Omental fat pad (tissue), 4 donors: Measurements from ENCODE around the gene COQ7. TPM values are rescaled to one million over a fixed set of nuclear protein-coding genes. Genes with fewer than 3 reads are reported as not detected.

Source experiments
- ATAC-seq: fragments of 150-250 bp; one replicate; pipeline ENCODE4 v1.9.1; 2016; ENCODE audit warnings: mild to moderate bottlenecking, moderate library complexity; ENCODE audit not compliant: low FRiP score
- DNase-seq: peaks from one replicate; pipeline ENCODE4 v3.0.0-alpha.2; 2019; ENCODE audit warnings: low spot score
- CTCF ChIP-seq, 3 donors: fragments of 450-650 bp; IDR thresholded peaks; one replicate each; pipeline ENCODE4 v1.5.1; 2016 to 2017; ENCODE audit warnings: antibody characterized with exemption in 3 of 3, mild to moderate bottlenecking in 3 of 3, moderate library complexity in 2 of 3
- total RNA-seq, 4 donors: library from RNA; depleted of rRNA; stranded (reverse); fragments of >200 nt; gene quantifications; one replicate each; pipeline ENCODE4 v1.1.0, GENCODE V29; 2016

COQ7 gene
- total RNA-seq, 4 donors from 2014 or later = 11.0 to 17.4 (median 11.9) TPM

- ATAC-seq (no peak), DNase-seq (no peak)
- no peak for TF ChIP-seq CTCF (IDR thresholded peaks at IDR 0.05)
Measured at GRCh38 chr16:19127674-19128131, 60.3 kb downstream of the COQ7 start.

DNA sequence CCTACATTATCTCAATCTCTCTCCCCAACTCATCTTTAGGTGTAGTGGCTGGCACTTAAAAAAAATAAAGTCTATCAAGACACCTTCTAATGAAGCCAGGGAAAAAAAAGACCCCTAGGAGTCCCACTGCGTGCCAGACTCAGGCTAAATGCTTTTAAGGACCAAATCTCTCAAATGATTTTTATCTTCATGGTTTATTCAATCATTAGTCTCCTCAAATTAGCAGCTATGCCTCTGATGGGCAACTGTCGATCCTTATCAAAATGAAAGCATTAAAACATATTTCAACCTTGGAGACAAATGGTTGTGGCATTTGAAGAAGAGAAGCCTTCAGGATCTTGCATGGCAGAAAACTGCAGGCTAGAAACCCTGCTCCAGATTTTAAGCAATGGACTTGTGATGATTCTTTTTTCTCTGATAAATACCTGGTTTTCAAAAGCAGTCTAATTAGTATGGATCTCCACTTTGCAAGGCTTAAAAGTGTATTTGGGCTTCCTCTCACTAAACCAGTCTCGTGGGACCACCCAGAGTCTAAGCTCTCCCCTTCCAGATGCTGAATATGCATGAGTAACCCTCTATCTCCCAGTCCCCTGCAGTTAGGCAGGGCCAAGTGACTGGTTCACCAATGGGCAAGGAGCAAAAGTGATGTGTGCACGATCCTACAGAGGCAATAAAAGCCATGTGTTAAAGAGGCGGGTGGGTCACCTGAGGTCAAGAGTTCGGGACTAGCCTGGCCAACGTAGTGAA, 61.2 kb downstream of the COQ7 start:
- ATAC-seq (no peak), DNase-seq (no peak)
- no peak for TF ChIP-seq CTCF (IDR thresholded peaks at IDR 0.05)

Other genes with a start within 250 kb of the COQ7 start
- 100 to 1,000 TPM in 2 of 4 donors, 10 to 100 TPM in 2; 84.9 to 144 (median 104) TPM for gene SMG1, start 141.2 kb upstream of the COQ7 start, total RNA-seq
- gene TMC7, start 83.7 kb upstream of the COQ7 start, total RNA-seq = 1 to 10 TPM in 2 of 4 donors, under 1 TPM in 2; 0.36 to 4.3 (median 1.3) TPM
- gene ITPRIPL2, start 46.4 kb downstream of the COQ7 start, total RNA-seq = 10 to 100 TPM; 58.9 to 92.5 (median 75.7) TPM
- gene SYT17, start 100.6 kb downstream of the COQ7 start, total RNA-seq = 10 to 100 TPM in 1 of 4 donors, 1 to 10 TPM in 3; 3.0 to 15.9 (median 7.1) TPM
- not detected for gene CLEC19A, start 218.1 kb downstream of the COQ7 start, total RNA-seq